NCI-H748 treated with DMSO at 0.1 percent for 48 hours (cell line): ENCODE measurements around the gene RTN4RL1.

ENCODE experiments used
- DNase-seq: peaks from one replicate; lab custom pipeline; 2025; lab: John Stamatoyannopoulos, UW

The RTN4RL1 gene

GRCh38 chr17:2025220-2025621 lies at the start of gene RTN4RL1:
Gene RTN4RL1 (minus strand): TSS chr17:2025334. CDS start chr17:2024865, 469 bp downstream.
- DNase-seq = no peak

- DNase-seq = no peak
These were observed 49.8 kb upstream of the RTN4RL1 start for GRCh38 chr17:2074919-2075318.

GRCh38 chr17:2071455-2072281 lies 46.5 kb upstream of the RTN4RL1 start:
- no peak for DNase-seq

GRCh38 chr17:2071024-2071385 lies 45.9 kb upstream of the RTN4RL1 start:
- no peak for DNase-seq

GRCh38 chr17:2070241-2071023 lies 45.3 kb upstream of the RTN4RL1 start:
- DNase-seq = no peak

- no peak for DNase-seq
These were observed 43.5 kb upstream of the RTN4RL1 start for GRCh38 chr17:2068519-2069051.

- DNase-seq = no peak
These were observed 42.9 kb upstream of the RTN4RL1 start for GRCh38 chr17:2068031-2068518.

GRCh38 chr17:2067608-2068024 lies 42.5 kb upstream of the RTN4RL1 start:
- no peak for DNase-seq

GRCh38 chr17:2067048-2067561 lies 42.0 kb upstream of the RTN4RL1 start:
- DNase-seq = no peak

- no peak for DNase-seq
These were observed 40.8 kb upstream of the RTN4RL1 start for GRCh38 chr17:2065949-2066400.

- no peak for DNase-seq
These were observed 40.0 kb upstream of the RTN4RL1 start for GRCh38 chr17:2064980-2065785.

- no peak for DNase-seq
These were observed 39.4 kb upstream of the RTN4RL1 start for GRCh38 chr17:2064520-2064971.

- no peak for DNase-seq
These were observed 39.0 kb upstream of the RTN4RL1 start for GRCh38 chr17:2064147-2064489.

- no peak for DNase-seq
These were observed 38.4 kb upstream of the RTN4RL1 start for GRCh38 chr17:2063261-2064146.

GRCh38 chr17:2062571-2063183 lies 37.5 kb upstream of the RTN4RL1 start:
- DNase-seq = no peak

- DNase-seq = no peak
These were observed 36.4 kb upstream of the RTN4RL1 start for GRCh38 chr17:2061441-2061958.

- DNase-seq = no peak
These were observed 35.7 kb upstream of the RTN4RL1 start for GRCh38 chr17:2060681-2061440.

- DNase-seq = no peak
These were observed 35.2 kb upstream of the RTN4RL1 start for GRCh38 chr17:2060385-2060658.
